NT2/D1 (cell line): Measurements from ENCODE around the gene INTS2.

Source experiments
- SUZ12 ChIP-seq: IDR thresholded peaks from 2 replicates; pipeline ENCODE4 v1.6.1; 2011; ENCODE audit not compliant: insufficient read length, insufficient read depth; ENCODE audit errors: extremely low read depth
- YY1 ChIP-seq: IDR thresholded peaks from 2 replicates; pipeline ENCODE4 v1.6.1; 2011; ENCODE audit not compliant: insufficient read length, insufficient read depth
- ZNF274 ChIP-seq: IDR thresholded peaks from 2 replicates; pipeline ENCODE4 v1.6.1; 2011; ENCODE audit warnings: mild to moderate bottlenecking, low read depth, low read length

DNA sequence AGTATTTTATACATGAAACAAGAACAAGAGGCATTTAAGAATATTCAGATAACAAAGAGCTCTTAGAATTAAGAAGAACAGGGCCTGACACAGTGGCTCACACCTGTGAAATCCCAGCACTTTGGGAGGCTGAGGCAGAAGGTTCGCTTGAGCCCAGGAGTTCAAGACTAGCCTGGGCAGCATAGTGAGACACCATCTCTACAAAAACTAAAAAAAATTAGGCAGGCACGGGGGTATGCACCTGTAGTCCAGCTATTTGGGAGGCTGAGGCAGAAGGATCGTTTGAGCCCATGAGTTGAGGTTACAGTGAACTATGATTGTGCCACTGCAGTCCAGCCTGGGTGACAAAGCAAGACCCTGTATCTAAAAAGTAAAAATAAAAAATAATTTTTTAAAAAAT, 52.0 kb downstream of the INTS2 start:
- TF ChIP-seq YY1 (no peak), ZNF274 (no peak), SUZ12 (no peak)
